ENCODE data around the gene DCAF12.

Gene DCAF12

GRCh38 chr9:34125681-34126206 is 754 bp downstream of the DCAF12 start:
- no peak for DNase-seq (ENCODE audit: low read depth)

- DNase-seq (ENCODE audit: low read depth): no peak
Observed at GRCh38 chr9:34124926-34125325, 1.6 kb downstream of the DCAF12 start.

- DNase-seq (ENCODE audit: low read depth): no peak
Observed at GRCh38 chr9:34124099-34124498, 2.4 kb downstream of the DCAF12 start.

- DNase-seq (ENCODE audit: low read depth): no peak
Observed at GRCh38 chr9:34123682-34124081, 2.8 kb downstream of the DCAF12 start.

GRCh38 chr9:34121996-34122395 is 4.5 kb downstream of the DCAF12 start:
- no peak for DNase-seq (ENCODE audit: low read depth)

- DNase-seq (ENCODE audit: low read depth): no peak
Observed at GRCh38 chr9:34119713-34120112, 6.8 kb downstream of the DCAF12 start.

GRCh38 chr9:34114436-34114835 is 12.1 kb downstream of the DCAF12 start:
- DNase-seq (ENCODE audit: low read depth): no peak

- no peak for DNase-seq (ENCODE audit: low read depth)
Observed at GRCh38 chr9:34106110-34106509, 20.4 kb downstream of the DCAF12 start.

GRCh38 chr9:34102796-34103195 is 23.7 kb downstream of the DCAF12 start:
- no peak for DNase-seq (ENCODE audit: low read depth)

GRCh38 chr9:34098307-34098706 is 28.2 kb downstream of the DCAF12 start:
- no peak for DNase-seq (ENCODE audit: low read depth)

GRCh38 chr9:34097865-34098264 is 28.6 kb downstream of the DCAF12 start:
- DNase-seq (ENCODE audit: low read depth): no peak

GRCh38 chr9:34096751-34097150 is 29.7 kb downstream of the DCAF12 start:
- DNase-seq (ENCODE audit: low read depth): no peak

GRCh38 chr9:34093578-34093977 is 32.9 kb downstream of the DCAF12 start:
- no peak for DNase-seq (ENCODE audit: low read depth)

GRCh38 chr9:34089311-34089710 is 37.2 kb downstream of the DCAF12 start:
- DNase-seq (ENCODE audit: low read depth): no peak

- DNase-seq (ENCODE audit: low read depth): no peak
Observed at GRCh38 chr9:34087370-34087769, 39.1 kb downstream of the DCAF12 start.

- DNase-seq (ENCODE audit: low read depth): no peak
Observed at GRCh38 chr9:34086864-34087263, 39.6 kb downstream of the DCAF12 start.

GRCh38 chr9:34085581-34086500 is 40.7 kb downstream of the DCAF12 start:
- DNase-seq (ENCODE audit: low read depth): no peak

GRCh38 chr9:34084562-34084961 is 41.9 kb downstream of the DCAF12 start:
- no peak for DNase-seq (ENCODE audit: low read depth)

GRCh38 chr9:34079181-34079580 is 47.3 kb downstream of the DCAF12 start:
- DNase-seq (ENCODE audit: low read depth): no peak

- no peak for DNase-seq (ENCODE audit: low read depth)
Observed at GRCh38 chr9:34072868-34073590, 53.5 kb downstream of the DCAF12 start.

- DNase-seq (ENCODE audit: low read depth): no peak
Observed at GRCh38 chr9:34072410-34072809, 54.1 kb downstream of the DCAF12 start.

- DNase-seq (ENCODE audit: low read depth): no peak
Observed at GRCh38 chr9:34070606-34071324, 55.7 kb downstream of the DCAF12 start.
